Loucy (cell line): ENCODE results near the gene SPEF1.

ENCODE experiments used
- EZH2phosphoT487 ChIP-seq: fragments of 200-600 bp; IDR thresholded peaks from 2 replicates; pipeline ENCODE4 v1.6.1; 2018; ENCODE audit warnings: antibody characterized with exemption, mild to moderate bottlenecking, moderate library complexity, borderline replicate concordance
- TF ChIP-seq, protein P1 (sequence below): fragments of 200-600 bp; sonication (generic); conservative IDR thresholded peaks from 2 replicates; pipeline ENCODE4 v1.5.1; 2014; ENCODE audit warnings: mild to moderate bottlenecking, antibody characterized with exemption, low read length

DNA sequence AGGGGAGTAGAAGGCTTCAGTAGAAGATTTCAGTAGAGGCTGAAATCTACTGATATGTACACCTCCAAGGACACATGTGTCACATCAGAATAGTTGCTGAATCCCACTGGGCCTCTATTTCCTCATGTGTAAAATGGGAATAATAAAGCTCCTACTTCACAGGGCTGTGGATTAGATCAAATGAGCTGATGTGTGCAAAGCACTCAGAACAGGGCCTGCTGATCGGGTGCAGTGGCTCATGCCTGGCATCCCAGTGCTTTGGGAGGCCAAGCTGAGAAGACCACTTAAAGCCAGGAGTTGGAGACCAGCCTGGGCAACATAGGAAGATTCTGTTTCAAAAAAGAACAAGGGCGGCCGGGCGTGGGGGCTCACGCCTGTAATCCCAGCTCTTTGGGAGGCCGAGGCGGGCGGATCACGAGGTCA is 31.0 kb upstream of the SPEF1 start:
- TF ChIP-seq, protein P1, sequence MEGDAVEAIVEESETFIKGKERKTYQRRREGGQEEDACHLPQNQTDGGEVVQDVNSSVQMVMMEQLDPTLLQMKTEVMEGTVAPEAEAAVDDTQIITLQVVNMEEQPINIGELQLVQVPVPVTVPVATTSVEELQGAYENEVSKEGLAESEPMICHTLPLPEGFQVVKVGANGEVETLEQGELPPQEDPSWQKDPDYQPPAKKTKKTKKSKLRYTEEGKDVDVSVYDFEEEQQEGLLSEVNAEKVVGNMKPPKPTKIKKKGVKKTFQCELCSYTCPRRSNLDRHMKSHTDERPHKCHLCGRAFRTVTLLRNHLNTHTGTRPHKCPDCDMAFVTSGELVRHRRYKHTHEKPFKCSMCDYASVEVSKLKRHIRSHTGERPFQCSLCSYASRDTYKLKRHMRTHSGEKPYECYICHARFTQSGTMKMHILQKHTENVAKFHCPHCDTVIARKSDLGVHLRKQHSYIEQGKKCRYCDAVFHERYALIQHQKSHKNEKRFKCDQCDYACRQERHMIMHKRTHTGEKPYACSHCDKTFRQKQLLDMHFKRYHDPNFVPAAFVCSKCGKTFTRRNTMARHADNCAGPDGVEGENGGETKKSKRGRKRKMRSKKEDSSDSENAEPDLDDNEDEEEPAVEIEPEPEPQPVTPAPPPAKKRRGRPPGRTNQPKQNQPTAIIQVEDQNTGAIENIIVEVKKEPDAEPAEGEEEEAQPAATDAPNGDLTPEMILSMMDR, result no peak
- no peak for TF ChIP-seq EZH2phosphoT487
